ENCODE data around the gene KRTAP5-10. TPM values are rescaled to one million over a fixed set of nuclear protein-coding genes. Genes with fewer than 3 reads are reported as not detected.
A peak's percentile ranks its signal among the peaks of the same experiment; 100 is the strongest.
"Not testable (repeated sequence)": the region's sequence is repeated elsewhere in the genome, so short reads cannot be mapped to it uniquely, and the experiment has no call there.

KRTAP5-10 gene
- total and polyA plus RNA-seq, 2 experiments from 2014 or later, result 0.23 TPM; not detected in 1

DNA sequence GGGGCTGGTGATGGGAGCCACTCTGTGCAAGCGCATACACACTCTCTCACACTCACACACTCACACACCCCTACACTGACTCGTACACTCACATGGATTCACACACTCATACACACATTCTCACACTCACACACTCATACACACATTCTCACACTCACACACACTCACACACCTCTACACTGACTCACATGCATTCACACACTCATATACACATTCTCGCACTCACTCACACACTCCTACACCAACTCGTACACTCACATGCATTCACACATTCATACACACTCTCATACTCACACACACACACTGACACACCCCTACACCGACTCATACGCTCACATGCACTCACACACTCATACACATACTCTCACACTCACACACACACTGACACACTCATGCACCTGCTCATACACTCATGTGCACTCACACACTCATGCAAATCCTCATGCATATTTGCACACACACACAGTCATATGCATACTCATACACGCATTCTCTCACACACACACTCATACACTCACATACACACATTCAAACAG is 12.2 kb downstream of the KRTAP5-10 start:
- no peaks in the 10 kb centered on the region for H3K9me3 ChIP-seq (ENCODE audit: low read depth)
- H3K4me1 ChIP-seq (ENCODE audit: low read depth), result peaks cover 5% of the 10 kb centered on the region
- no peaks in the 10 kb centered on the region for H3K36me3 ChIP-seq
- TF ChIP-seq CTCF (IDR thresholded peaks at IDR 0.05; ENCODE audit: low read depth, low read length), result no peak
- H3K4me3 ChIP-seq, result no peak overlapping the region
- no peaks in the 10 kb centered on the region for H3K27me3 ChIP-seq
- H3K27ac ChIP-seq, result no peak overlapping the region
- DNase-seq (ENCODE audit: low read depth in 1 of 2, low spot score in 1 of 2), result no peak

DNA sequence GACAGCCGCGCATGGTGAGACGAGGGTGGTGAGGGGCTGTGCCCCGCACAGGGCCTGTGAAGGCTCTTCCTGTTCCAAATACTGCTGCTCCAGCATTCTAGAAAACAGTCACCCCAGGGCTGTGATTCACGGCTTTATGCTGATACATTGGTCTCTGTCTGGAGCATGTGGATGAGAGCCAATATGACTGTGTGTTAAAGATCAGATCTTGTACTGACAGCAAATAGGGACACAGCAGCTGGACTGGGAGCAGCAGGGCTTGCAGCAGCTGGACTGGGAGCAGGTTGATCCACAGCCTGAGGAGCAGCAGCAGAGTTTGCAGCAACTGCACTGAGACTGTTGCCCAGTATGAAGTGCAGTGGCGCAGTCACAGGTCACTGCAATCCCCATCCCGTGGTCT is 14.2 kb downstream of the KRTAP5-10 start:
- not testable (repeated sequence) for H3K27ac ChIP-seq; H3K27me3 ChIP-seq; H3K9me3 ChIP-seq (ENCODE audit: low read depth); H3K4me1 ChIP-seq (ENCODE audit: low read depth); H3K36me3 ChIP-seq; H3K4me3 ChIP-seq
- DNase-seq (ENCODE audit: low read depth in 1 of 2, low spot score in 1 of 2), result peak in 1 of 2 donors; percentile 23

DNA sequence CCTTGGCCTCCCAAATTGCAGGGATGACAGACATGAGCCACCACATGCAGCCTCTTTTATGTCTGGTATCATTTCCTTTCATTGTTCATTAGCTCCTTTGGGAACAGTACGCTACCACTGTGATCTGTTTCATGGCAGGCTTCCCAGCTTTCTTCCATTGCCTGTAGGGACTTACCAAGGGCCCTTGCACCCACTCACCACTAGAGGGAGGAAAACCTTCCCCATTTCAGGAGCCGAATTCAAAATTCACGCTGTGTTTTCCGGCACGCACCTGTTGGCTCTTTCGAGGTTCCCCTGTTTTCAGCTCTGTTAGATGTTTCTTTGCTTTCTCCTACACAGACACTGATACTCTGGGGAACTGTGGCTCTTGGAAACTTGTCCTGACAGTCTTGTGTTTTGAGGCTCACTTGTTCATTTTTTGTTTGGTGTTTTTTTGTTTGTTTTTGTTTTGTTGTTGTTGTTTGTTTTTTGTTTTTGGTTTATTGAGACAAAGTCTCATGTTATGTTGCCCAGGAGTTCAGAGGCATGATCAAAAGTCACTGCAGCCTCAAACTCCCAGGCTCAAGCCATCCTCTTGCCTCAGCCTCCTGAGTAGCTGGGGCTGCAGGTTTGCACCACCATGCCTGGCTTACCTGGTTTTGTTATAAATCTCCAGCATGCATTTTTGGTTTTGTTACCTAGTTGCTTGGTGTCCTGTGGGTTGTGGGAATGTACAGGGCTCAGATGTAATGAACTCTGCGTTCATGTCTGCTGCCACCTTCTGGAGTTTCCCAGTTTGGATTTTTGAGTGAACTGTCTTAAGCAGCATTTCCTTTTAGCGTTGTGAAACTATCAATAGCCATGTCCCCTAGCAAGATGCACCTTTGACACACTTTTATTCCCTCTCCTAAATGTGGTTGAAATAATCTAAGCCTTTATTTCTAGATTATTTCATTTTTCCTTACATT is 15.0 kb downstream of the KRTAP5-10 start:
- peak; percentile 60 to 88 for DNase-seq (ENCODE audit: low read depth in 1 of 2, low spot score in 1 of 2)
- Histone ChIP-seq H3K27ac (no peak overlapping the region), H3K27me3 (no peaks in the 10 kb centered on the region), H3K36me3 (no peaks in the 10 kb centered on the region), H3K4me1 (ENCODE audit: low read depth) (no peaks in the 10 kb centered on the region), H3K9me3 (ENCODE audit: low read depth) (no peaks in the 10 kb centered on the region), H3K4me3 (no peak overlapping the region)
- peak; percentile 93 for TF ChIP-seq CTCF (IDR thresholded peaks at IDR 0.05; ENCODE audit: low read depth, low read length)

DNA sequence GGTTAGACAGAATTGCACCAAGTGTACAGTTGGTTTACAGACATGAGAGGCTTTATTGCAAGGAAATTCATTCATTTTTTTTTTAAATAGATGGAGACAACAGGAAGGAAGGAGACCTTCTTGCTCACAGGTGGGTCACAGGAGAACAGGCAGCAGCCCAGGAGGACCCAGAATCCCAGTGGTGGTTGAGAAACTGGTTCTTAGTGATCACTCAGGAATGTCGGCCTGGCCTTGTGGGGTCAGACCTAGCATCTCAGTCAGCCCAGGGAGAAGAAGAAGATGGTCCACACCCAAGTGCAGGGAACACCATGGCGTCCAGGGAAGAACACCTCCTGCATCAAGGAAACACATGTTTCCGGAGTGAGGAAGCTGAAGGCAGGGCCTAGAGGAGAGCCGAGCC is 16.5 kb downstream of the KRTAP5-10 start:
- no peaks in the 10 kb centered on the region for H3K9me3 ChIP-seq (ENCODE audit: low read depth)

DNA sequence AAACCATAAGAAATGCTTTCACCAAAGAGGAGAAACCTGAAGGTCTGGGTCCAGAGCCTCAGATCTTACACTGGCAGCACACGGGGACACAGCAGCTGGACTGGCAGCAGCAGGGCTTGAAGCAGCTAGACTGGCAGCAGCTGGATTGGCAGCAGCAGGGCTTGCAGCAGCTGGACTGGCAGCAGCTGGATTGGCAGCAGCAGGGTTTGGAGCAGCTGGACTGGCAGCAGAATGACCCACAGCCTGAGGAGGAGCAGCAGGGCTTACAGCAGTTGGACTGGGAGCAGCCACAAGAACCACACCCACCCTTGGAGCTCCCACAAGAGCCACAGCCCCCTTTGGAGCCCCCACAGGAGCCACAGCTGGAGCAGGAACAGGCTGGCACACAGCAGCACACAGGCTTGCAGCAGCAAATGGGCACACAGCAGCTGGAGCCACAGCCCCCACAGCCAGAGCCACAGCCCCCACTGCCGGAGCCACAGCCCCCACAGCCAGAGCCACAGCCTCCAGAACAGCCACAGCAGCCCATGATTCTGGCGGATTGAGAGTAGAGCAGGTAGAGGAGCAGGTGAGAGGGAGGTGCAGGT is 17.0 kb downstream of the KRTAP5-10 start, which contains the start of gene KRTAP5-11:
Gene KRTAP5-11, minus strand, starts transcription at position 567 of the 587 bp plus-strand sequence. Its CDS starts 38 bp downstream, at position 529.
- Histone ChIP-seq H3K36me3 (no peaks in the 10 kb centered on the region), H3K27me3 (no peaks in the 10 kb centered on the region), H3K9me3 (ENCODE audit: low read depth) (no peaks in the 10 kb centered on the region), H3K27ac (no peak within 1 kb of the TSS), H3K4me1 (ENCODE audit: low read depth) (peaks cover 6% of the 10 kb centered on the region), H3K4me3 (no peak within 1 kb of the TSS)
- DNase-seq (ENCODE audit: low read depth in 1 of 2, low spot score in 1 of 2), result no peak
- no peak for TF ChIP-seq CTCF (IDR thresholded peaks at IDR 0.05; ENCODE audit: low read depth, low read length)

More for the DNA sequence above, 16.5 kb downstream of the KRTAP5-10 start:
- H3K27me3 ChIP-seq, result no peaks in the 10 kb centered on the region
- H3K36me3 ChIP-seq, result no peaks in the 10 kb centered on the region
- H3K4me3 ChIP-seq, result no peak overlapping the region
- H3K27ac ChIP-seq, result no peak overlapping the region
- DNase-seq (ENCODE audit: low read depth in 1 of 2, low spot score in 1 of 2), result no peak
- H3K4me1 ChIP-seq (ENCODE audit: low read depth), result peaks cover 6% of the 10 kb centered on the region
- no peak for TF ChIP-seq CTCF (IDR thresholded peaks at IDR 0.05; ENCODE audit: low read depth, low read length)

- not testable (repeated sequence) for H3K27me3 ChIP-seq; DNase-seq (ENCODE audit: low read depth in 1 of 2, low spot score in 1 of 2); H3K9me3 ChIP-seq (ENCODE audit: low read depth); H3K4me3 ChIP-seq; H3K36me3 ChIP-seq; H3K27ac ChIP-seq; H3K4me1 ChIP-seq (ENCODE audit: low read depth)
Measured at GRCh38 chr11:71582969-71583368, 17.6 kb downstream of the KRTAP5-10 start.

- not testable (repeated sequence) for H3K4me1 ChIP-seq (ENCODE audit: low read depth); H3K4me3 ChIP-seq
Measured at GRCh38 chr11:71585673-71586072, 20.3 kb downstream of the KRTAP5-10 start.

GRCh38 chr11:71588314-71588713 is 23.0 kb downstream of the KRTAP5-10 start:
- H3K9me3 ChIP-seq (ENCODE audit: low read depth); H3K4me3 ChIP-seq; H3K4me1 ChIP-seq (ENCODE audit: low read depth); DNase-seq (ENCODE audit: low read depth in 1 of 2, low spot score in 1 of 2); H3K27ac ChIP-seq; H3K27me3 ChIP-seq; H3K36me3 ChIP-seq: not testable (repeated sequence)

More at GRCh38 chr11:71585673-71586072, 20.3 kb downstream of the KRTAP5-10 start:
- not testable (repeated sequence) for H3K27me3 ChIP-seq; H3K36me3 ChIP-seq; H3K27ac ChIP-seq; DNase-seq (ENCODE audit: low read depth in 1 of 2, low spot score in 1 of 2); H3K9me3 ChIP-seq (ENCODE audit: low read depth)

DNA sequence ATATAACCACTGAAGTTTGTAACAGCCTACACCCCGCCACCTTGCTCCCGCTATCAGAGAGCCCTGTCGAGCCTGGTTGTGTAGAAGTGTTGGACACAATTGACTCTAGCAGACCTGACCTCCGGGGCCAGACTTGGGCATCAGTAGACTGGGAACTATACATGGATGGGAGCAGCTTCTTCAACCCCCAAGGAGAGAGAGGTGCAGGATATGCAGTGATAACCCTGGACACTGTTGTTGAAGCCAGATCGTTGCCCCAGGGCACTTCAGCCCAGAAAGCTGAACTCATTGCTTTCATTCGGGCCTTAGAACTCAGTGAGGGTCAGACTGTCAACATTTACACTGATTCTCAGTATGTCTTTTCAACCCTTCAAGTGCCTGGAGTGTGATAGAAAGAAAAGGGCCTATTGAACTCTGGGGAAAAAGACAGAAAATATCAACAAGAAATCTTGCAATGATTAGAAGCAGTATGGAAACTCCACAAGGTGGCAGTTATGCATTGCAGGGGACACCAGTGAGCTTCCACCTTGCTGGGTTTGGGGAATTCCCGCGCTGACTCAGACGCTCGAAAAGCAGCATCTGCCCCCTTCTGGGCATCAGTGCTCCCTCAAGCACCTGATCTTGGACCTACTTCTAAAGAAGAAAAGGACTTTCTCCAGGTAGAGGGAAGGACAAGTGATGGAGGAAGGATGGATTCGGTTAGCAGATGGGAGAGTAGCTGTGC is 23.6 kb downstream of the KRTAP5-10 start:
- not testable (repeated sequence) for H3K27me3 ChIP-seq; H3K9me3 ChIP-seq (ENCODE audit: low read depth); DNase-seq (ENCODE audit: low read depth in 1 of 2, low spot score in 1 of 2); H3K27ac ChIP-seq; H3K36me3 ChIP-seq; H3K4me1 ChIP-seq (ENCODE audit: low read depth); H3K4me3 ChIP-seq
